ENCODE measurements around the gene ETV3. TPM values are rescaled to one million over a fixed set of nuclear protein-coding genes. Genes with fewer than 3 reads are reported as not detected.

Gene ETV3
- total and polyA plus RNA-seq, 10 of the 15 experiments (the other 5 are each of a cell fraction or from before 2014, with no cell fraction given), result 1.7 to 13.8 (median 7.2) TPM

DNA sequence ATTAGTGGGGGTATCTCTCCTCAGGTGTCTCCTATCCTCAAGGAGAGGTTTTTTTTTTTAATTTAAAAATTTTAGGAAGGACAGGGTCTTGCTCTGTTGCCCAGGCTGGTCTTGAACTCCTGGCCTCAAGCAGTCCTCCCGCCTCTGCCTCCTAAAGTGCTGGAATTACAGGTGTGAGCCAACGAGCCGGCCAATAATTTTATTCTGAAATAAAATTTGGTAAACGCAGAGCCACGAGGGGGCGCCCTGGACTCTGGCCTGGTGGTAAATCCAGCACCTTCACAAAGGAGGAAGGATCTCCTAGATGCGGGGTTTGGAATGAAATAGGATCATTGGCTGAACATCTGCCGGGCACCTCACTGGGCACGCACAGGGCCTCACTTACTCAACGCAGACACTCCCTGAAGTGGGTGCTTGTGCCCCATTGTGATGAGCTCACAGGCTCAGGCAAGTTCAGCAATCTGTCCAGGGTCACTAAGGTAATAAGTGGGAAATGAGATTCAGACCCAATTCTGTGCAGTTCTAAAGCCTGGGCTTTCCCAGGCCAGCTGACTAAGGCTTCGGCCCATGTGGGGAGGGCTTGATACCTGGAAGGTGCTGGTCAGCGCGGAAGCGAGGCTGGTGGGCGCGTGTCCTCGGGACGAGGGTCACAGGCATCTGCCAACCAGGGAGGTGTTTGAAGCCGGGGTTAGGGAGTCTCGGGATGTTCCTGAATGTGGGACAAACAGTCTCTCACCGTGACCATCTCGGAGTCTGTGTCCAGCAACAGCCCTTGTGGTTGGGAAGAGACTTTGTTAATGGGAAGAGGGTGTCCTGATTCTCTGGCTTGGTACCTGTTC is 32.7 kb upstream of the ETV3 start:
- no peaks in the 10 kb centered on the region for H3K9me3 ChIP-seq (replicated peaks; ENCODE audit: control insufficient read depth, insufficient read depth, low read length)
- no peak overlapping the region for H3K4me2 ChIP-seq (ENCODE audit: control insufficient read depth, insufficient read depth)
- SMC1A ChIA-PET (ENCODE audit: uncharacterized antibody, unreplicated experiment), result interaction anchor here (0.6 to 3.6 kb wide), 7 partner anchors 13 to 200 kb away, joined by 3 to 21 read pairs (median 3); no protein-coding TSS in a partner anchor
- H4K20me1 ChIP-seq (ENCODE audit: control insufficient read depth, insufficient read depth), result no peaks in the 10 kb centered on the region
- no peak overlapping the region for H2AFZ ChIP-seq (ENCODE audit: control insufficient read depth, low read depth, low read length)
- BruUV-seq (replicated peaks), result no TSS peak
- RAD21 ChIA-PET (ENCODE audit: unreplicated experiment), result interaction anchor here (0.7 to 1.8 kb wide), 5 partner anchors 24 to 325 kb away, joined by 3 to 15 read pairs (median 3); no protein-coding TSS in a partner anchor
- ATAC-seq (no peak; the same call in 2 of the 3 replicates), DNase-seq (ENCODE audit: low read depth, low spot score) (no peak), FAIRE-seq (no peak)
- no peaks in the 10 kb centered on the region for H3K27me3 ChIP-seq (replicated peaks in 1 of 2; ENCODE audit: control insufficient read depth in 2 of 2, insufficient read depth in 2 of 2, low read length in 1 of 2)
- TF ChIP-seq EED (IDR thresholded peaks at IDR 0.05; ENCODE audit: low read depth), result 0 out of 2 replicates have a peak, but pooled peaks have one; percentile 21
- TF ChIP-seq IKZF2 (IDR thresholded peaks at IDR 0.05), result 0 out of 4 replicates have a peak, but pooled peaks of 1 of the 2 experiments have one; percentile 25
- TF ChIP-seq SMC3 (IDR thresholded peaks at IDR 0.05; ENCODE audit: borderline replicate concordance, low read length), result peak; percentile 44; the same call in 1 of the 2 replicates
- TF ChIP-seq RAD21 (IDR thresholded peaks at IDR 0.05; ENCODE audit: insufficient read depth, low read depth, low read length), result peak; percentile 35
- TF ChIP-seq TCF3 (IDR thresholded peaks at IDR 0.05; ENCODE audit: borderline replicate concordance, insufficient read depth, low read depth, low read length), result no peak
- 0 out of 2 replicates have a peak, but pooled peaks have one; percentile 31 for TF ChIP-seq SMARCA5 (IDR thresholded peaks at IDR 0.05)
- peak; percentile 34; the same call in 1 of the 2 replicates for TF ChIP-seq IKZF1 (conservative IDR thresholded peaks at IDR 0.05)
- TF ChIP-seq NFYB (IDR thresholded peaks at IDR 0.05; ENCODE audit: insufficient read depth, low read depth, low read length), result no peak
- TF ChIP-seq, protein P1, sequence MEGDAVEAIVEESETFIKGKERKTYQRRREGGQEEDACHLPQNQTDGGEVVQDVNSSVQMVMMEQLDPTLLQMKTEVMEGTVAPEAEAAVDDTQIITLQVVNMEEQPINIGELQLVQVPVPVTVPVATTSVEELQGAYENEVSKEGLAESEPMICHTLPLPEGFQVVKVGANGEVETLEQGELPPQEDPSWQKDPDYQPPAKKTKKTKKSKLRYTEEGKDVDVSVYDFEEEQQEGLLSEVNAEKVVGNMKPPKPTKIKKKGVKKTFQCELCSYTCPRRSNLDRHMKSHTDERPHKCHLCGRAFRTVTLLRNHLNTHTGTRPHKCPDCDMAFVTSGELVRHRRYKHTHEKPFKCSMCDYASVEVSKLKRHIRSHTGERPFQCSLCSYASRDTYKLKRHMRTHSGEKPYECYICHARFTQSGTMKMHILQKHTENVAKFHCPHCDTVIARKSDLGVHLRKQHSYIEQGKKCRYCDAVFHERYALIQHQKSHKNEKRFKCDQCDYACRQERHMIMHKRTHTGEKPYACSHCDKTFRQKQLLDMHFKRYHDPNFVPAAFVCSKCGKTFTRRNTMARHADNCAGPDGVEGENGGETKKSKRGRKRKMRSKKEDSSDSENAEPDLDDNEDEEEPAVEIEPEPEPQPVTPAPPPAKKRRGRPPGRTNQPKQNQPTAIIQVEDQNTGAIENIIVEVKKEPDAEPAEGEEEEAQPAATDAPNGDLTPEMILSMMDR (IDR thresholded peaks at IDR 0.05 in 2 of 3, conservative IDR thresholded peaks at IDR 0.05 in 1 of 3; ENCODE audit: control insufficient read depth in 2 of 3, extremely low read depth in 1 of 3, insufficient read depth in 1 of 3, low read depth in 3 of 3, low read length in 3 of 3), result peak; percentile 49 to 67 (median 59)
- no peak for TF ChIP-seq SRF (IDR thresholded peaks at IDR 0.05; ENCODE audit: low read depth in 2 of 2, low read length in 2 of 2)
- CTCF ChIA-PET, result interaction anchor here (0.6 to 18.5 kb wide), 29 partner anchors 10 to 612 kb away, joined by 3 to 349 read pairs (median 4); no protein-coding TSS in a partner anchor
- H3K79me2 ChIP-seq (ENCODE audit: control insufficient read depth, insufficient read depth, low read length), result no peaks in the 10 kb centered on the region
- intact Hi-C loops (cut with micrococcal nuclease; ENCODE audit: unreplicated experiment), result loop anchor here (1.0 to 10.0 kb wide), 3 partner anchors 22 to 394 kb away; no protein-coding TSS in a partner anchor
- in situ Hi-C loops (cut with MboI), result no loop called here
- 36% methylated on average over 22 of the region's 22 CpGs for WGBS (ENCODE audit: insufficient coverage, insufficient replicate concordance, low lambda C conversion rate, missing lambda C conversion rate)
- H3K27ac ChIP-seq (ENCODE audit: control insufficient read depth, insufficient read depth), result no peak overlapping the region
- H3K4me1 ChIP-seq (ENCODE audit: control insufficient read depth, insufficient read depth, low read length), result peaks cover 43% of the 10 kb centered on the region
- no peak overlapping the region for H3K9ac ChIP-seq (ENCODE audit: control insufficient read depth, insufficient read depth, low read length)
- H3K36me3 ChIP-seq (ENCODE audit: control insufficient read depth in 2 of 2, insufficient read depth in 2 of 2, low read length in 1 of 2), result no peaks in the 10 kb centered on the region
- H3K4me3 ChIP-seq, result no peak overlapping the region
- POLR2A ChIA-PET, result no interaction called here

Measured in GM12878 (cell line).